K562 (cell line): ENCODE data around the gene HOXC5.

Source experiments
- CTCF ChIP-seq, 3 experiments: IDR thresholded peaks in 2 of 3; conservative IDR thresholded peaks in 1 of 3; 2 replicates each; pipeline ENCODE4 v1.5.1; 2011 to 2012; ENCODE audit warnings: low read length in 3 of 3, mild to moderate bottlenecking in 3 of 3, control low read depth in 2 of 3, improper control_type of control experiment in 1 of 3, inconsistent platforms in 1 of 3, low read depth in 1 of 3, mixed read lengths in 1 of 3, moderate library complexity in 1 of 3; ENCODE audit not compliant: insufficient read depth in 2 of 3
- MITF ChIP-seq: IDR thresholded peaks from 2 replicates; pipeline ENCODE4 v1.6.1; 2014; ENCODE audit warnings: antibody characterized with exemption
- TEAD4 ChIP-seq, 2 experiments: sonication (generic) in 1 of 2; formaldehyde crosslinking in 1 of 2; IDR thresholded peaks; 2 replicates each; pipeline versions ENCODE4 v1.6.1 to v1.8.0; 2012 to 2022; ENCODE audit warnings: borderline replicate concordance in 1 of 2, inconsistent platforms in 1 of 2, low read length in 1 of 2, mild to moderate bottlenecking in 1 of 2, missing genetic modification reagents in 1 of 2
- ZBTB49 ChIP-seq: sonication (generic); formaldehyde crosslinking; IDR thresholded peaks from 2 replicates; pipeline ENCODE4 v1.8.0; 2022; ENCODE audit warnings: missing genetic modification reagents, mild to moderate bottlenecking, borderline replicate concordance
- TF ChIP-seq, protein P1 (sequence below): fragments of 450-650 bp; formaldehyde crosslinking; IDR thresholded peaks from 2 replicates; pipeline ENCODE4 v1.4.0; 2022; ENCODE audit warnings: mild to moderate bottlenecking, moderate library complexity

DNA sequence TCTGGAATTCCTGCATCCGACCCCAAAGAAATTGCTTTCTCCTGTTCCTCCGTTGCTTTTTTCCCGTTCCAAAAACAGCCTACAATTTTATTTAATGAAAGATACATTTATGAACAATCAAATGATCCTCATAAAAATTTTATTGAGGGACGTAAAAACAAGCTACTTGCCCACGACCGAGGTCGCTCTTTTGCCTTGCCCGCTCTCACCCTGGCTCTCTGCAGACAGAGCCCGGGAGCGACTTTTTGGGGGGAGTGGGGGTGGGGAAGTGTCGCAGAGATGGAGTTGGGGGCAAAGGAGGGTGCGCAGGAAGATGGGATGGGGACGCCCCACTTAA lies 34.0 kb upstream of the HOXC5 start:
- no peak for TF ChIP-seq ZBTB49 (CRISPR knock-in tag)
- 0 out of 6 replicates have a peak, but pooled peaks of 1 of the 3 experiments have one; percentile 3 for TF ChIP-seq CTCF (IDR thresholded peaks at IDR 0.05 in 2 of 3, conservative IDR thresholded peaks at IDR 0.05 in 1 of 3; ENCODE audit: insufficient read depth in 2 of 3, low read depth in 1 of 3, low read length in 3 of 3)
- no peak for TF ChIP-seq TEAD4 (IDR thresholded peaks at IDR 0.05; ENCODE audit: low read length)
- no peak for TF ChIP-seq TEAD4 (CRISPR knock-in tag; IDR thresholded peaks at IDR 0.05; ENCODE audit: borderline replicate concordance)
- TF ChIP-seq, protein P1, sequence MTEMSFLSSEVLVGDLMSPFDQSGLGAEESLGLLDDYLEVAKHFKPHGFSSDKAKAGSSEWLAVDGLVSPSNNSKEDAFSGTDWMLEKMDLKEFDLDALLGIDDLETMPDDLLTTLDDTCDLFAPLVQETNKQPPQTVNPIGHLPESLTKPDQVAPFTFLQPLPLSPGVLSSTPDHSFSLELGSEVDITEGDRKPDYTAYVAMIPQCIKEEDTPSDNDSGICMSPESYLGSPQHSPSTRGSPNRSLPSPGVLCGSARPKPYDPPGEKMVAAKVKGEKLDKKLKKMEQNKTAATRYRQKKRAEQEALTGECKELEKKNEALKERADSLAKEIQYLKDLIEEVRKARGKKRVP (CRISPR knock-in tag), result no peak
- no peak for TF ChIP-seq MITF
